GM23338 (cell line): ENCODE measurements around the gene SERGEF. TPM values are rescaled to one million over a fixed set of nuclear protein-coding genes. Genes with fewer than 3 reads are reported as not detected.

Source experiments
- ATAC-seq: fragments of 200-7000 bp; cut with Tn5 transposase; 3 replicates; pipeline ENCODE4 v1.9.1; 2020
- DNase-seq: peaks from one replicate; pipeline ENCODE4 v3.0.0-alpha.2; 2015; ENCODE audit warnings: low spot score
- H2AFZ ChIP-seq: fragments of 200-600 bp; sonication (generic); 2 replicates; pipeline ENCODE4 v1.8.0; 2016; ENCODE audit warnings: antibody characterized with exemption, mild to moderate bottlenecking, moderate library complexity
- H3F3A ChIP-seq: fragments of 200-600 bp; sonication (generic); replicated peaks from 2 replicates; pipeline ENCODE4 v1.8.0; 2017; ENCODE audit warnings: antibody characterized with exemption, mixed run types, low read depth
- H3K27ac ChIP-seq: fragments of 200-600 bp; sonication (generic); 2 replicates; pipeline ENCODE4 v1.6.1; 2016; ENCODE audit warnings: low read depth
- H3K27me3 ChIP-seq: fragments of 200-600 bp; sonication (generic); 2 replicates; pipeline ENCODE4 v1.8.0; 2016; ENCODE audit warnings: mild to moderate bottlenecking, mixed run types, moderate library complexity; ENCODE audit not compliant: insufficient read depth
- H3K36me3 ChIP-seq: fragments of 200-600 bp; sonication (generic); 2 replicates; pipeline ENCODE4 v1.8.0; 2016; ENCODE audit warnings: mild to moderate bottlenecking; ENCODE audit not compliant: insufficient read depth
- H3K4me1 ChIP-seq: fragments of 200-600 bp; sonication (generic); 2 replicates; pipeline ENCODE4 v1.8.0; 2016; ENCODE audit warnings: mild to moderate bottlenecking, moderate library complexity; ENCODE audit not compliant: insufficient read depth
- H3K4me2 ChIP-seq: fragments of 200-600 bp; sonication (generic); 2 replicates; pipeline ENCODE4 v1.7.1; 2017; ENCODE audit warnings: mixed run types
- H3K4me3 ChIP-seq: fragments of 200-600 bp; sonication (generic); 2 replicates; pipeline ENCODE4 v1.6.1; 2016; ENCODE audit warnings: mixed run types
- H3K79me2 ChIP-seq: fragments of 200-600 bp; sonication (generic); replicated peaks from 2 replicates; pipeline ENCODE4 v1.8.0; 2017; ENCODE audit warnings: mild to moderate bottlenecking; ENCODE audit not compliant: insufficient read depth
- H3K9me2 ChIP-seq: fragments of 200-600 bp; sonication (generic); 2 replicates; pipeline ENCODE4 v1.8.0; 2017; ENCODE audit not compliant: insufficient read depth
- H4K20me1 ChIP-seq: fragments of 200-600 bp; sonication (generic); replicated peaks from 2 replicates; pipeline ENCODE4 v1.8.0; 2017; ENCODE audit warnings: mild to moderate bottlenecking; ENCODE audit not compliant: insufficient read depth
- H3K27ac Mint-ChIP-seq: 2 replicates; pipeline ENCODE4 v1.8.0; 2020; ENCODE audit warnings: inconsistent platforms, mild to moderate bottlenecking, moderate library complexity, mixed read lengths
- H3K27me3 Mint-ChIP-seq: 3 replicates; pipeline ENCODE4 v1.8.0; 2022; ENCODE audit warnings: low read depth, mild to moderate bottlenecking, moderate library complexity, mixed read lengths, inconsistent platforms; ENCODE audit not compliant: insufficient read depth, poor library complexity
- H3K36me3 Mint-ChIP-seq: 3 replicates; pipeline ENCODE4 v1.8.0; 2021; ENCODE audit warnings: low read depth, mild to moderate bottlenecking, inconsistent platforms, moderate library complexity, mixed read lengths
- H3K4me1 Mint-ChIP-seq: 3 replicates; pipeline ENCODE4 v1.8.0; 2020; ENCODE audit warnings: mild to moderate bottlenecking, inconsistent platforms, mixed read lengths
- H3K4me3 Mint-ChIP-seq: 3 replicates; pipeline ENCODE4 v1.8.0; 2021; ENCODE audit warnings: moderate library complexity, mild to moderate bottlenecking, inconsistent platforms, mixed read lengths
- H3K9me3 Mint-ChIP-seq: 3 replicates; pipeline ENCODE4 v1.8.0; 2020; ENCODE audit warnings: moderate library complexity, mild to moderate bottlenecking, inconsistent platforms, mixed read lengths
- CTCF ChIP-seq, 2 experiments: fragments of 200-600 bp in 1 of 2; sonication (generic) in 1 of 2; conservative IDR thresholded peaks; 2 replicates each; pipeline versions ENCODE4 v1.5.1 to v1.6.1; 2016 to 2017; ENCODE audit warnings: antibody characterized with exemption in 2 of 2, low read depth in 2 of 2, mild to moderate bottlenecking in 2 of 2, moderate library complexity in 1 of 2
- EZH2 ChIP-seq: fragments of 200-600 bp; sonication (generic); IDR thresholded peaks from one replicate; pipeline ENCODE4 v1.8.0; 2017; ENCODE audit warnings: antibody characterized with exemption, mild to moderate bottlenecking, low read depth; ENCODE audit not compliant: unreplicated experiment
- EZH2phosphoT487 ChIP-seq: fragments of 200-600 bp; sonication (generic); IDR thresholded peaks from one replicate; pipeline ENCODE4 v1.8.1; 2018; ENCODE audit warnings: antibody characterized with exemption; ENCODE audit not compliant: unreplicated experiment
- JUNB ChIP-seq: IDR thresholded peaks from one replicate; pipeline ENCODE4 v1.6.1; 2016; ENCODE audit warnings: antibody characterized with exemption; ENCODE audit not compliant: unreplicated experiment
- REST ChIP-seq: IDR thresholded peaks from one replicate; pipeline ENCODE4 v1.6.1; 2018; ENCODE audit warnings: antibody characterized with exemption; ENCODE audit not compliant: unreplicated experiment
- STAT1 ChIP-seq: IDR thresholded peaks from one replicate; pipeline ENCODE4 v1.6.1; 2016; ENCODE audit warnings: antibody characterized with exemption; ENCODE audit not compliant: unreplicated experiment
- ZNF331 ChIP-seq: fragments of 250-450 bp; sonication (Bioruptor Pico); IDR thresholded peaks from 2 replicates; pipeline ENCODE4 v1.5.0; 2020; ENCODE audit warnings: low read depth, mild to moderate bottlenecking, moderate library complexity
- polyA plus RNA-seq: library from polyadenylated mRNA; unstranded; fragments of >200 nt; fragmentation: Nextera tagmentation; extraction: Ambion mirVana; gene quantifications from 2 replicates; pipeline ENCODE4 v1.2.1, GENCODE V29; 2016
- total RNA-seq: library from RNA; depleted of rRNA; stranded (reverse); fragments of >200 nt; shearing (Covaris generic); gene quantifications from 2 replicates; pipeline ENCODE4 v1.2.3, GENCODE V29; 2014

SERGEF gene
- total and polyA plus RNA-seq, 2 experiments from 2014 or later = 24.2 to 27.9 TPM

- no peak for TF ChIP-seq REST
These were observed 134.1 kb downstream of the SERGEF start (continued) for GRCh38 chr11:17878743-17879142.

- ATAC-seq = no peak
- peaks cover 7% of the 10 kb centered on the region; the same call in 1 of the 2 replicates for H3K4me1 ChIP-seq
- no peaks in the 10 kb centered on the region for H3K9me2 ChIP-seq
- no peak overlapping the region for H3K4me2 ChIP-seq
- H3K36me3 ChIP-seq = no peaks in the 10 kb centered on the region
- Mint-ChIP-seq H3K4me3 (no peak overlapping the region), H3K27me3 (peaks cover 3% of the 10 kb centered on the region), H3K4me1 (peaks cover 20% of the 10 kb centered on the region), H3K9me3 (no peaks in the 10 kb centered on the region), H3K27ac (no peak overlapping the region), H3K36me3 (no peaks in the 10 kb centered on the region)
- H3K27ac ChIP-seq = no peak overlapping the region
- TF ChIP-seq CTCF (conservative IDR thresholded peaks at IDR 0.05; ENCODE audit: low read depth in 2 of 2) (no peak), JUNB (no peak), ZNF331 (CRISPR knock-in tag) (no peak)
- DNase-seq = no peak
- no peaks in the 10 kb centered on the region for H3F3A ChIP-seq
- no peak overlapping the region for H2AFZ ChIP-seq
- no peak overlapping the region for H3K4me3 ChIP-seq
- no peaks in the 10 kb centered on the region for H3K27me3 ChIP-seq
- H4K20me1 ChIP-seq = no peaks in the 10 kb centered on the region
- no peaks in the 10 kb centered on the region for H3K79me2 ChIP-seq
These were observed 135.0 kb downstream of the SERGEF start for GRCh38 chr11:17877886-17878285.

DNA sequence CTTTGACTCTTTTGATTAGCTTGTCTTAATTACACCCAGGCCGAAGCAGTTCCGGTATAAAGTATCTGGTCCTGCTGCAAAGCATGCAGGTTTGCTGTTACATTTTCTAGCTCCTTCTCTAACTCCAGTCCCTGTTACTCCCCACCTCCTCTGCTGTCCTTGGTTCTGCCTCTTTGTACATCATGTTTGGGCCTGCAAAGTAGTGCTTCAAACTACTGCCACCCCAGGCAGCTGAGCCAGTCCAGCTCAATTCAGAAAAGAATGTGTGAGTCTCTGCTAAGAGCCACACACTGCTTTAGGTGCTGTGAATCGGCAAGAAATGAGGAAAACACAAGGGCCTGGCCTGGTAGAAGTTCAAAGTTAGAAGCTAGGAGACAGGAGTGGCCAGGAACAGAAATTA is 136.0 kb downstream of the SERGEF start:
- ATAC-seq = peak; percentile 50

More for the DNA sequence above, 136.0 kb downstream of the SERGEF start:
- DNase-seq = no peak
- Mint-ChIP-seq H3K27me3 (peaks cover 3% of the 10 kb centered on the region), H3K27ac (peak overlapping the region; percentile 60), H3K4me1 (peaks cover 20% of the 10 kb centered on the region), H3K4me3 (no peak overlapping the region), H3K36me3 (no peaks in the 10 kb centered on the region), H3K9me3 (no peaks in the 10 kb centered on the region)
- no peaks in the 10 kb centered on the region for H4K20me1 ChIP-seq
- H3K4me2 ChIP-seq = no peak overlapping the region
- H2AFZ ChIP-seq = no peak overlapping the region
- no peaks in the 10 kb centered on the region for H3K36me3 ChIP-seq
- no peaks in the 10 kb centered on the region for H3K9me2 ChIP-seq
- no peak overlapping the region for H3K4me3 ChIP-seq
- H3K27ac ChIP-seq = no peak overlapping the region
- no peaks in the 10 kb centered on the region for H3K27me3 ChIP-seq
- no peaks in the 10 kb centered on the region for H3K79me2 ChIP-seq
- TF ChIP-seq EZH2phosphoT487 = no peak
- TF ChIP-seq CTCF (conservative IDR thresholded peaks at IDR 0.05; ENCODE audit: low read depth in 2 of 2) = no peak
- TF ChIP-seq EZH2 = no peak
- peak; percentile 13 for TF ChIP-seq REST
- TF ChIP-seq STAT1 = no peak
- peaks cover 7% of the 10 kb centered on the region; the same call in 1 of the 2 replicates for H3K4me1 ChIP-seq
- no peaks in the 10 kb centered on the region for H3F3A ChIP-seq
